ENCODE measurements around the gene FOXD2.

The FOXD2 gene

DNA sequence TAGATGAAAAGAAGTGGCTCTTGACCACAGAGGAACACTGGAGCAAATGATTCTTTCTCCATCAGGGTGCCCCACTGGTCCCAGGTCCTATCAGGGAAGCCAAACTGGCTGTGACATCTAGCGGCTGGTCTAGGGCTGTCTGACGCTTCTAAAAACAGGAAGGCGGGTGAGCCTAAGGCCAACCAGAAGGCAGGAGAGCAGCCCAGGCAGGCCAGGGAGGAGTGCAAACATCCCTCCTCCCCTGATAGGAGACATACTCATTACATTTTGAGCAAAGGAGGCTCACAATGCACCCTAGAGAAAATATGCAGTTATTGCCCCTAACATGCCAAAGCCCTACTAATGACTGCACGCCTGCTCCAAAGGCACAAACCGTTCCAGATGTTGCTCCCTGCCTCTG, 32.1 kb upstream of the FOXD2 start:
- in situ Hi-C loops (cut with MboI; ENCODE audit: low pct_unique_long_range_greater_than_20kb, low sequenced_read_pairs, unreplicated experiment) = no loop called here
- TF ChIP-seq, protein P1, sequence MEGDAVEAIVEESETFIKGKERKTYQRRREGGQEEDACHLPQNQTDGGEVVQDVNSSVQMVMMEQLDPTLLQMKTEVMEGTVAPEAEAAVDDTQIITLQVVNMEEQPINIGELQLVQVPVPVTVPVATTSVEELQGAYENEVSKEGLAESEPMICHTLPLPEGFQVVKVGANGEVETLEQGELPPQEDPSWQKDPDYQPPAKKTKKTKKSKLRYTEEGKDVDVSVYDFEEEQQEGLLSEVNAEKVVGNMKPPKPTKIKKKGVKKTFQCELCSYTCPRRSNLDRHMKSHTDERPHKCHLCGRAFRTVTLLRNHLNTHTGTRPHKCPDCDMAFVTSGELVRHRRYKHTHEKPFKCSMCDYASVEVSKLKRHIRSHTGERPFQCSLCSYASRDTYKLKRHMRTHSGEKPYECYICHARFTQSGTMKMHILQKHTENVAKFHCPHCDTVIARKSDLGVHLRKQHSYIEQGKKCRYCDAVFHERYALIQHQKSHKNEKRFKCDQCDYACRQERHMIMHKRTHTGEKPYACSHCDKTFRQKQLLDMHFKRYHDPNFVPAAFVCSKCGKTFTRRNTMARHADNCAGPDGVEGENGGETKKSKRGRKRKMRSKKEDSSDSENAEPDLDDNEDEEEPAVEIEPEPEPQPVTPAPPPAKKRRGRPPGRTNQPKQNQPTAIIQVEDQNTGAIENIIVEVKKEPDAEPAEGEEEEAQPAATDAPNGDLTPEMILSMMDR (IDR thresholded peaks at IDR 0.05; ENCODE audit: extremely low read depth, insufficient read depth, missing control alignments) = no peak
- no peak for DNase-seq (ENCODE audit: low spot score)

DNA sequence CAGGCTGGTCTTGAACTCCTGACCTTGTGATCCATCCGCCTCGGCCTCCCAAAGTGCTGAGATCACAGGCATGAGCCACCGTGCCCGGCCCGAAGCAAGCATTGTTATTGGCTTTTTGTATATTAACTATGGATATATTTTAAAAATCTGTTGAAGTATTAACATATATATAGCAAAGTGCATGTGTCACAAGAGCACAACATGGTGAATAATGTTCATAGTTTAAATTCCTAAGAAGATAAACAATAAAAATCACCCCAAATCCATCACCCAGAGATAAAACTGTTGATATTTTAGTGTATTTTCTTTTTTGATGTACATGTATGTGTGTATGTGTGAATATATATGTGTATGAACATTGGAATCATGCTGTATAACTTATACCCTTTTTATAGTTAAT, 30.9 kb upstream of the FOXD2 start:
- TF ChIP-seq, protein P1 (IDR thresholded peaks at IDR 0.05; ENCODE audit: extremely low read depth, insufficient read depth, missing control alignments) = no peak
- in situ Hi-C loops (cut with MboI; ENCODE audit: low pct_unique_long_range_greater_than_20kb, low sequenced_read_pairs, unreplicated experiment) = no loop called here
- no peak for DNase-seq (ENCODE audit: low spot score)

DNA sequence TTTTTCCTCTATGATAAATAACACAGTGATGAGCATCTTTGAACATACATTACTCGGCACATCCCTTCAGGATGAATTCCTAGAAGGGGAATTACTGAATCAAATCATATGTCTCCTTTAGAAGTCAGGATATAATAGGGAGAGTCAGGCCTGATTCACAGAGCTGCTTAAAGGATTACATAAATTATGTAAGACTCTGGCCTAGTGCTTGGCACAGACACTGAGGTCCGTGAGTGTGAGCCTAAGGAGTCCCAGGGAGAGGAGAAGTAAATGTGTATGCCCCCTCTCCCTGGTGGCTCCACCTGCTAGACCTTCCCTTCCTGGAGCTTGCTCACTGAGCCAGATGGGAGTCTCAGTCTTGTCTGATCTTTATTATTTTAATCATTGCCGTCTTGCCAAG, 30.4 kb upstream of the FOXD2 start:
- in situ Hi-C loops (cut with MboI; ENCODE audit: low pct_unique_long_range_greater_than_20kb, low sequenced_read_pairs, unreplicated experiment) = no loop called here
- DNase-seq (ENCODE audit: low spot score) = no peak

DNA sequence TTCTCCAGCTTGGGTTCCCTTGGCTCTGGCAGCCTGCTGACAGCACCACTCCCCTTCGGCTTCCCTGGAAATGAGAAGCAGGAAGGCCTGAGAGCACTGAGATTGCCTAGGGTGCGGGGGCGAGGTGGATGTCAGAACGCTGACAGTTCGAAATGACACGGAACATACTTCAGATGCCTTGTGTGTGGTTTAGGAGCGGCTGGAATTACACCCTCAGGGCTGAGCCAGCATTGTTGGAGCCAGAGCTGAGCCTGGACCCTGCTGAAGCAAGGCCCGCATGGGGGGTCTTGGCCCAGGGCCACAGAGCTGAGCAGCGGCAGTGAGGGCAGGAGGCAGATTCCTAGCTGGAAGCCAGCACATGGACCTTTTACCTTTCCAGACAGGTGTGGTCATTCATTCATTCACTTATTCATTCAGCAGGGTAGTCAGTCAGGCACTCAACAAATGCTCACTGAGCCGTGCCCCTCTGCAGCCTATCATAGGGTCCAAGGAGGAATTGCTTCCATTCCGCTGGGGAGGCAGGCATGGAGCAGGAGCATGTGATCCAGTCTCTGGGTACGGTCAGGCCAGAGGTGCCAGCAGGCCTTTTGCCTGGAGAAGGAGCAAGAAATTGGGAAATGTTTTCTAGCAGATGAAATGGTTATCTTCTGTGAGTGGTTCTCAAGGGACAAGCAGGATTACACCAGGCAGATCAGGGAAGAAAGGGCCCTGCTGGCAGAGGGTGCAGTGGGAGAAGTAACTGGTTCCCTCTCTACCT, 28.4 kb upstream of the FOXD2 start:
- TF ChIP-seq, protein P1 (IDR thresholded peaks at IDR 0.05; ENCODE audit: extremely low read depth, insufficient read depth, missing control alignments) = no peak
- DNase-seq (ENCODE audit: low spot score) = no peak
- in situ Hi-C loops (cut with MboI; ENCODE audit: low pct_unique_long_range_greater_than_20kb, low sequenced_read_pairs, unreplicated experiment) = no loop called here

More for the DNA sequence above, 30.4 kb upstream of the FOXD2 start:
- TF ChIP-seq, protein P1 (IDR thresholded peaks at IDR 0.05; ENCODE audit: extremely low read depth, insufficient read depth, missing control alignments) = no peak

DNA sequence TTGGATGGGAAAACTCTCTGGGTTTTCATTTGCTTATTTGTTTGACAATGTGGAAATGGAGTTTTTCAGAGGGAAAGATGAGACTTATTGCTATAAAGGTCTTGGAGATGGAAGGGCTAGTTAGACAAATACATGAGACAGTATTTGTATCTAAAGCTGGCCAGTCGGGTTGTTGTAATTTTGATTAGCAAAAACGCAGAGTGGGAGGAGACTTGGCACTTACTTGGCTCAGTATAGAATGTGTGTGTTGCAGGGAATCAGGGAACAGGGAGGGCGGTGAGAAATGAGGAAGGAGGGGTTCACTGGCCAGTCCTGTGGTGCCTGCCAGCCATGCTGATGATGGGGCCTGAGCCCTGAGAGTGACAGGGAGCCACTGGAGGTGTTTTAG, 27.8 kb upstream of the FOXD2 start:
- in situ Hi-C loops (cut with MboI; ENCODE audit: low pct_unique_long_range_greater_than_20kb, low sequenced_read_pairs, unreplicated experiment) = no loop called here
- no peak for DNase-seq (ENCODE audit: low spot score)
- TF ChIP-seq, protein P1 (IDR thresholded peaks at IDR 0.05; ENCODE audit: extremely low read depth, insufficient read depth, missing control alignments) = no peak

DNA sequence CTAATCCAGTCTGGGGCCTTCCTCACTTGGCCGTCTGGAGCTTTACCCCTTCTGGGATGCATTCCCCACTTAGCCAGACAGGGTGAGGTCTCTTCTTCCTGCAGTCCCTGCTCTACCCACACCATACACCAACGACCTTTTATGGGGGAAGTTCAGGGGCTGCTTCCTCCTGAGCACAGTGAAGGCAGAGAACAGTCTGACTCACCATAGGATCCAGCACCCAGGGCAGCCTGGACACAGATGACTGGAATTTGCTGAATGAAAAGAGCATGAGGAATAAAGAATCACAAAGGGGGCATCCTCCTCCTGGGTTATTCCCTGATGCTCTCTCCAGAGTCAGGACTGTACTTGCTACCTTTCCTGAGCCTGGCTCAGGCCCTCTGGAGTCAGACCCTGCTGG, 26.4 kb upstream of the FOXD2 start:
- TF ChIP-seq, protein P1 (IDR thresholded peaks at IDR 0.05; ENCODE audit: extremely low read depth, insufficient read depth, missing control alignments) = no peak
- no peak for DNase-seq (ENCODE audit: low spot score)
- in situ Hi-C loops (cut with MboI; ENCODE audit: low pct_unique_long_range_greater_than_20kb, low sequenced_read_pairs, unreplicated experiment) = no loop called here

Measured in GM13977 (cell line).